ENCODE measurements around the gene FAM236A. TPM values are rescaled to one million over a fixed set of nuclear protein-coding genes. Genes with fewer than 3 reads are reported as not detected.

Gene FAM236A
- total RNA-seq, 1 donor from 2014 or later, result not detected

Other genes starting within 250 kb of the FAM236A start
- gene PHKA1, start 223.9 kb upstream of the FAM236A start, total RNA-seq (ENCODE audit: low replicate concordance), result 10.9 and 16.5 TPM in 2 replicates
- gene DMRTC1B, start 161.3 kb upstream of the FAM236A start, total RNA-seq (ENCODE audit: low replicate concordance), result 1.9 and 2.2 TPM in 2 replicates
- not detected in 2 replicates for gene FAM236B, start 155.5 kb upstream of the FAM236A start, total RNA-seq (ENCODE audit: low replicate concordance)
- gene FAM236D, start 130.0 kb upstream of the FAM236A start, total RNA-seq (ENCODE audit: low replicate concordance), result not detected in 2 replicates
- not detected in 2 replicates for gene FAM236C, start 25.6 kb upstream of the FAM236A start, total RNA-seq (ENCODE audit: low replicate concordance)
- 0.51 and 1.2 TPM in 2 replicates for gene DMRTC1, start 5.6 kb downstream of the FAM236A start, total RNA-seq (ENCODE audit: low replicate concordance)
- gene PABPC1L2B, start 64.7 kb downstream of the FAM236A start, total RNA-seq (ENCODE audit: low replicate concordance), result 0.17 TPM in 1 of 2 replicates, not detected in the other
- not detected in 2 replicates for gene PABPC1L2A, start 141.3 kb downstream of the FAM236A start, total RNA-seq (ENCODE audit: low replicate concordance)

Data from type B pancreatic cell (in vitro differentiated cells).